HG02763 (cell line): ENCODE measurements around the gene VEGFC.

Experiments used
- ATAC-seq: cut with Tn5 transposase; IDR thresholded peaks from one replicate; pipeline ENCODE4 v1.9.1; 2021; ENCODE audit warnings: mild to moderate bottlenecking, moderate library complexity; ENCODE audit not compliant: unreplicated experiment

Gene VEGFC

DNA sequence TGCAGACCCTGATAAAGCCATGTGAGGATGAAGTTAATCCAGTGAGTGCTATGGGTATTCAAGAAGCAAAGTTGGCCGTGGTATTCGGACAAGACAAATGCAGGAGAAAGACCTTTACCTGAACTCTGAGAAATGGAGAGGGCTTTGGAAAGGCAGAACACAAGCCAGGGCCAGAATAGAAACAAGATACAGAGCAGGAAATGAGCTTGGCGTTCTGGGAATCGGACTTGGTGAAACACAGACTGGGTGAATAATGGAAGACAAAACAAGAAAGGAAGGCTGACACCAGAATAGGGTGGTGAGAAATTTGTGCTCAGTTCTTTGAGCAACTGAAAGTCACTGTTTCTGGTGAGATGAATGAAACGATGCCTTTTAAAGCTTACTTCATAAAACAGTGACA lies 83.3 kb downstream of the VEGFC start:
- no peak for ATAC-seq

DNA sequence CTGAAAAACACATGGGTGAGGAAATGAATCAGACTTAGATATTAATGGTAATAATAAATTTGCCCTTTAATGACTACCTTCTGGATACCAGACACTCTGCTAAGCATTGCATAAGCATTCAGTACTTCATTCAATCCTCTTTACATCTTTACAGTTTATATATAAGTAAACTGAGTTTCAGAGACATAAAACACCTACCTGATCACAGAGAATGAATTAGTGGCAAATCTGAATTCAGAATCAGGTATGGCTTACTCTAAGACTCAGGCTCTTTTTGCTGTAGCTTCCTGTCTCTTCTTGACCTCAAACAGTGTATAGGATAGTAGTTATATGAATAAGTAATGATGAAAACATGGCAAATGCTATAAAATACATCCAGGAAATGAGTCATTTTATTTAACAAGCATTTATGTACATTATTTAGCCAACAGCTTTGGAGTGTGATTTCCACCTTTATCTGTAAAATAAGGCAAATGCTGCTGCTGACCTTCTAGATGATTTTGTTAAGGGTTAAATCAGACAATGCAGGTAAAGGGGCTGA lies 83.9 kb downstream of the VEGFC start:
- no peak for ATAC-seq

DNA sequence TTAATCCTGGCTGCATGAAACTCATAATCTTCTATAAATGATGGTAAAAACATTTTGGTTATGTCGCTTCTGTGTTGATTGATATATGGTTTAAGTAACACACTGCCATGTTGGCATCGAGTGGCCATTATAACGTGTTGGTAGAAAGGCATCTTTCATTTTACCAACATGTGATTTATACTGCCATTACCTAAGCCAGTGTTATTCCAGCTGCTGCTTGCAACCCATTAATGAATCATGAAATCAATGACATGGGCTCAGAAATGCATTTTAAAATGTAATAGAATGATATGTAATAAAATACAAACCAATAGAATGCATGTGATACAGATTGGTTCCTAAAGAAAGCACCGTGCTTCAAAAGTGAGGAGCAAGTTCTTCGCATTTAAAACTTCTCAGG lies 102.0 kb downstream of the VEGFC start:
- no peak for ATAC-seq

DNA sequence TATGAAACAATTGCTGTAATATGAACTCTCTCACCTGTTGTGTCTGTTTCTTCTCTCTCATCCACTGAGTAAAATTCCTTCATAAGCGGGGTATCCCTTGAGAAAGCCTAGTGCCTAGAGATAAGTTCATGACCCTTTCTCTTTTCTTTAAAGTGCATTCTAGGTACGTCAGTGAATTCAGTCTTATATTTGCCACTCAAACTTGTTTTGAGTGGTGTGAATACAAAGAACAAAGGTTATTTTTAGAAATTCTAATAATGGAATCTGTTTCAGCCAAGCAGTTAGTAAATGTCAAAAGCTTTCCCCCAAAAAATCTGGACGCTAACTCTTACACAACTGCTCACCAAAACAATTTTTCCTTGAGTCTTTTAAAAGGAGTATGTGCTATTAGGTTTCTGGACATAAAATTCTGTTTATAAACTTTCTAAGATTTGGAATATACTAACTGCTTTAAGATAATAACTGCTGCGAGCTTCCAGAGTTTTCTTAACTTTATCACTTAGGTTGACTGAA lies 112.0 kb downstream of the VEGFC start:
- no peak for ATAC-seq

DNA sequence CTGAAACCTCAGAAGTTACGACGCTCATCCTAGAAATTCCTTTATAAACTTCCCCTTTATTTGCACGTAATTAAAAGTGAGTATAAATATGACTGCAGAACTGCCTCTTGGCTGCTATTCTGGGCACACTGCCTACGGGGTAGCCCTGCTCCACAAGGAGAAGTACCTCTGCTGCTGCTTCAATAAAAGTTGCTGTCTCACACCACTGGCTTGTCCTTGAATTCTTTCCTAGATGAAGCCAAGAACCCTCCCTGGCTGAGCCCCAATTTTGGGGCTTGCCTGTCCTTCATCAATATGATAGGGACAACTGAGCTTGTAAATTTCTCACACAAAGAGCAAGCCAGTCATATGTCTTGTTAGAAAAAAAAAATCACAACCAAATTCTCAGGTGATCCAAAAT lies 115.8 kb downstream of the VEGFC start:
- no peak for ATAC-seq

DNA sequence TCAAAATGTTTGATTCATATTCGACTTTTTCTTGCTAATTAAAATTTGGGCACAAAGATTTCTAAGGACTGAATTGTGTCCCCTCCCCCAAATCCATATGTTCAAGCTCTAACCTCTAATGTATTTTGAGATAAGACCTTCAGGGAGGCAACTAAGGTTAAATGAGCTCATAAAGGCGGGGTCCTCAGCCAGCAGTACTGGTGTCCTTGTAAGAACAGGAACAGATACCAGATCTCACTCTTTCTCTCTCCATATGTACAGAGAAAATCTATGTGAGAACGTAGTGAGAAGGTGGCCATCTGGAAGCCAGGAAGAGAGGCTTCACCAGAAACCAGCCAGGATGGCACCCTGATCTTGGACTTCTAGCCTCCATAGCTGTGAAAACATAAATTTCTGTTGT lies 116.9 kb downstream of the VEGFC start:
- ATAC-seq, result no peak

DNA sequence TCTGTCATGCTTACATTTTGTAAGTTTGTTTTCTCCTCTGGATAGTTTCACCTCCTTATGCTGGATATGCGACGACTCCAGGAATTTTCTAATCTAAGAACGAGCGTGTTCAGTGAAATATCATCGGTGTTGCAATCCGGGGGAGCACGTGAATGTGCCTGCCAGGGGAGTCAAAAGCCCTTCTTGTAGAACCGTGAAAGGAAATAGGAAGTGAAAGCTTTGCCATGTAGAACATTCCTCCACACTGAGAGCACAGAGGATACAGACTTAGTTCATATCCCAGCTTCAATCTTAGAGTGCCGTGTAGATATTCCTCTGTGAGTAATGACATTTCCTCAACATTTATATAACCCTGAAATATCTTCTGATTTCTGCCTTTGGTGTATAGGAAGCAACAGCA lies 121.2 kb downstream of the VEGFC start:
- ATAC-seq, result no peak

DNA sequence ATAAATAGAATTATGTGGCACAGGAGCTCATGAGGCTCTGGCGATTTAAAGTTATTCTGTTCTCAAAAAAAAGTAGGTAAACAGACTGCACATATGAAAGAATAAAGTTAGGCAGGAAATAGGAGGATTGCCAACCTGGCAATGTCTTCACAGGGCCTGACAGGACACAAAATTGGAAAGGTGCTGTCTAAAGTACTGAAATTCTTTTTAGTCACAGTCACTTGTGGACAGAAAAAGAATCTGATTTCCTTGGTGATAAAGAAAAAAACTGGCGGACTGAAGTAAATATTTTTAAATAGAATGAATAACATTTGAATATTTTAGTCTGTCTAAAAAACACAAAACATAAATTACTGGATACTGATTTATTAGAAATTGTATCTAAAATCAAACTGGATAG lies 124.4 kb downstream of the VEGFC start:
- no peak for ATAC-seq

DNA sequence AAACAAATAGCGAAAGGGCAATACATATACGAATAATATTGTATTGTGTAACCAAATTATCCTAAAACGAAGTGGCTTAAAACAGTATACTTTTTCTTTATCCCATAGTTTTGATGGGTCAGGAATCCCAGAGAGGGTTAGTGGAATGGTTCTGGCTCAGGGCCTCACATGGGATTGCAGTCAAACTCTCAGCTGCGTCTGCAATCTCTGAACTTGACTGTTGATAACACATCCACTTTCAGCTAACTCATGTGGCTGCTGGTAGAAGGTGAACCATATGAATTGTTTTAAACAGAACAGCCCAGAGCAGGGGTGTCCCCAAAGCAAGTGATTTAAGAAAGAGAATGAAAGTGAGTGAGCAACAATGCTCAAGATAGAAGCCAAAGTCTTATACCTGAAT lies 127.8 kb downstream of the VEGFC start:
- ATAC-seq, result no peak

DNA sequence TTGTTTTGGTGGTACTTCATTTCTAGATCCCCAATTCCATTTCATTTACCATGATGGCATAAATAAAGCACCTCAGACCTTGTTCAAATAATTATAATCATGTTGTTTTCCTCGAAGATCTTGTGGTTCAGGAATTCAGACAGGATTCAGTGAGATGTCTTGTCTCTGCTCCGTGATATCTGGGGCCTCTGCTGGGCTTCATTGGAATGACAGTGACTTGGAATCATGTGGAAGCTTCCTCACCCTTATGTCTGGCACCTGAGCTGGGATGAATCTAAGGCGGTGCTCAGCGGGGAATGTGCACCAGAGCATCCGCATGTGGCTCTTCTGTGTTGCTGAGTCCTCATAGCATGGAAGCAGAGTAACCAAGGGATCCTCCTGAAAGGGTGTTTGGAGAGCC lies 132.2 kb downstream of the VEGFC start:
- ATAC-seq, result no peak

DNA sequence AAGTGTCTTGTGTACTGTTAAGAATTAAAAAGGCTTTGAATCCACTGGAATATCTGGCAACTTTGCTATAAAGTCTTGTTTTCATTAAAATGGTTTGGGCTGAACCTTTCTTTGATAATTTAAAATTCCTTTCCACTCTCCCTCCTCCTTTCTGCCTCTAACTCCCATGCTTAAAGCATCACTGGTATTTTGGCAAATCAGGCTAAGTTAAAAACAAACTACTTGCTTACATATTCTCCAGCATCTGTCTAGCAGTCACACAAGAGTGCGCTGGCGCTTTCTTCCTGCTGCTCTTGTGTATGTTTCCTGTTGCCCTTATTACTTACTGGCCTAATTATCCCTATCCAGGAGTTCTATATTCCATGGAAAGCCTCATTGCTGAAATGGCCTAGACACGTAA lies 136.6 kb downstream of the VEGFC start:
- no peak for ATAC-seq

DNA sequence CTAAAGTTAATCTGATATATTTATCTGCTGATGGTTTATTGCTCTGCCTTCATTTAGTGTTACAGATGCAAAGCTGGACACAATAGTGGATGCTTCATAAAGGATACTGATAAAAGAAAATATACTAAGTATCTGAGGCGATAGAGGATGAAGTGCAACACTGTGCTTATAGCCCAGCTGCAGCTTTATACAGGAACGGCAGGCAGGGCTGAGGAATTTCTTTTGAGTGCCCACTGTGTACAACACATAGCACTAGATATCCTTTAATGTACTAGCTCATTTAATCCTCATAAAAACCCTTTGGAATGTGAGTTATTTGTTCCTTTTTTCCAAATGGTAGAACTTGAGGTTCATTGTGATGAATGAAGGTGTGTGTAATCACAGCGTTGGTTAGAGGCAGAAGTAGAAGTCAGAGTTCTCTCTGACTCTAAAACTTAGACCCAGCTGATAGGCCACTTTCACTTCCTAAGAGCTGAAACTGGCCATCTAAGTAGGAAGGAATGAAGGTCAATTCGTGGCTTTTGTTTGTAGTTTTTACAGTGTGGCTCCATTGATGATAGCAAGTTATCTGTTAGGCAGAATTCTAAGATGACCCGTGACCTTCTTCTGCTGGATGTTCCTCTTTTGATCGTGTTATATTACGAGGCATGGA lies 138.0 kb downstream of the VEGFC start:
- ATAC-seq, result no peak

DNA sequence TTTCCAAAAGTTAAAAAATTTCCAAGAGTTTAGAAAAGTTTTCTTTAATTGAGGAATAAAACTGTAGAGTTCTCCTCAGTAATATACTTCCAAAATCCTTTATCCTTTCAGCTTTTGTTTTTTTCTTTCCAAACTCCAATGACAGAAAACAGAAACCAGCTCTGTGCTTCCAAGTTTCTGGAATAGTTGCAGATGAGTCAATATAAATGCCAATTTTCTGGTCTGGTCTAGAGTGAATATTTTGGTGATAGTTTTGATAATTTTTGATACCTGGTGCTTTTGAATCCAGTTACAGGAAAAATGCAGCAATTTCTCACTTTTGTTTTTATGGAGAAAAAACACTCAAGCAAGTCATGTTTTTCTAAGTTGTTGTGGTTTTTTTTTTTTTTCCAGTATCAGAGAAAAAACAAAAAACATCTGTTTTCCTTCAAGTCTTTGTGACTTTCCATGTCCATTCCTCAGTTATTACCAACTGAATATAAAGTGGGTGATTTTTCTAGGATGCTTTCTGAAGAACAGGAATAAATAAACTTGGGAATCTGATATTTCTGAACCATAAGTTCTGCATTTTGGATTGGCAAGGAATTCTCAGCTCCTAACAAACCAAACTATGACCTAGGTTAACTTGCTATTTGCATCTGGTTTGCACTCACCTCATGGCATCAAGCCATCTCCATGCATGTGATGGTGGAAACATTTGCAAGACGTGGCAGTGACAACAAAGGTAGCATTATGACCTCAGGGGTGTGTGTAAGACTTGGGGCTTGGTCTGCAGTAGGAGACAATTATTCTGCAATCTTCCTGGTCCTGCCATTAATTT lies 139.1 kb downstream of the VEGFC start:
- ATAC-seq, result no peak

DNA sequence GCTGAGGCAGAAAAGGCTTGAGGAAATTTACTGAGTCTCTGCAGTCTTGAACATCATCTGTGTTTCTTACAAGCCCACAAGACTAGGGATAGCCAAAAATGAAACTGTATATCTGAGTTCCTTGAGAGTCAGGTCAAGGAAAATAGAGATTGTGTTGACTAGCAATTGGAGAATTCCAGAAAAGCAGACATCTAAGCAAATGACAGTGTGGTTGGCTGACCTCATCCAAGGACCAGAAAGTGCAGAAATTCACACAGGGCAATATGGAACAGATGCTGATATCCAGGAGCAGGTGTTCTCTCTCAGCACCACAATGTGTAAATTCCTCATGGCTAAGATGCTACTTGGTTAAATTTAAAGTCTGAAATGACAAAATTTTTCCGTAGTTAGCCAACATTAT lies 146.4 kb downstream of the VEGFC start:
- no peak for ATAC-seq

DNA sequence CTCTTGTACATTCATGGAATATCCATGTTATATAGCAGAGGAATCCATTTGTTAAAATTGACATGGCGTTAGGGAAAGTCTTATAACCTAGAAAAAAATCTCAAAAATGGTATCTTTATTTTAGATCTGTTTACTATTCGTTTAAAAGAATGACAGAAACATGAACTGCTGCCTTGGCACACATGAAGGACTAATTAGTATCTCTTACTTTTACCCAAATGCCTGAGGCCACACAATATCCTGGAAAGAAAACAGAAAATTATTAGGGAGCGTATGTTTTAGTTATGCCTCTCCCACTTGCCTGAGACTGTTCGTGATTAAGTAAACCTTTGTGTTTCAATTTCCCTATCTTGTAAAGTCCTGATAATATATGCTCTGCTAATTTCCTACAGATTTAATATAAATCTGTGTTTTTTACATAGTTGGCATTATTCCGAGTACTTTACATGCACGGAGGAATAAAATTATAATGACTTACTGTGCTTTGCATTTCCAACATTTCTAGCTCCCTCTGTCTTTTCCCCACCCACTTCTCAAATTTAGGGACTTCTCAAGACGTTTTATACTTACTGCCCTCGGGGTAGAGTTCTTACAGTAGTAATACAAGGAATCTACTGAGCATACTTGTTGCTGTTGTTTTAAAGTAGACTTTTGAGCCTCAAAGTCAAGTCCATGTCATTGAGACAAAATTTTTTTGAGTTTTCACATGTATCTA lies 147.3 kb downstream of the VEGFC start:
- ATAC-seq, result no peak

DNA sequence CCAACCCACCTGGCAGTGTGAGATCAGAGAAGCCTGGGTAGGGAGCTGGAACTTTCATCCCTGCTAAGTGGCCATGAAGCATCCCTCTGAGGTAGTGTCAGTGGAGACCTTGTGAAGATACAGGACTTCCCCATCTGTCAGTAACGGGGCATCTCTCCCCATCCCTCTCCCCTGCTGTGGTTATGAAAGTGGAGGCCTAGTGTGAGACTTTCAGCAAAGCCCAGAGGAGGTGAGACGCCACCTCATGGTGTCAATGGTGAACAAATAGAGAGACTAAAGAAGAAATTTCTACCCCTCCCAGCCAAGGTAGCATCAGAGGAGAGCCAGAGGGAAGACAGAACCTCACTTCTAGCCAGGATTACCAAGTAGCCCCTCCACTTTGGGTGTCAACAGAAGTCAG lies 150.2 kb downstream of the VEGFC start:
- ATAC-seq, result no peak

DNA sequence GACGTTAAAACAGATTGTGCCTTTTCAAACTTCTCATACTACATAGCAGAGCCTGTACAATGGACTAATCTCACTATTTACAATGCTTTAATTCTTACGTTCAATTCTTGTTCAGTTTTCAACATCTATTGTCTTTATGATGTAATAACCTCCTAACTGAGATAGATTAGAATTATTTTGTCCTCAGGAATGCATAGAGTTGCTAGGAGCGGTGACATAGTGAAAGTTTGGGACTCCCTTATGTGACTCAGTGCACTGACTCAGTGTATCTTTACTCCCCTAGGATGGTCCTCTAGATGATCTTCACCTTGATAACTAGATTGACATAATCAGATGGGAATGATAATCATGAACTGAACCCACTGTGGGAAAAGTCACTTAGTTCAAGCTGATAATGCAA lies 151.5 kb downstream of the VEGFC start:
- no peak for ATAC-seq

DNA sequence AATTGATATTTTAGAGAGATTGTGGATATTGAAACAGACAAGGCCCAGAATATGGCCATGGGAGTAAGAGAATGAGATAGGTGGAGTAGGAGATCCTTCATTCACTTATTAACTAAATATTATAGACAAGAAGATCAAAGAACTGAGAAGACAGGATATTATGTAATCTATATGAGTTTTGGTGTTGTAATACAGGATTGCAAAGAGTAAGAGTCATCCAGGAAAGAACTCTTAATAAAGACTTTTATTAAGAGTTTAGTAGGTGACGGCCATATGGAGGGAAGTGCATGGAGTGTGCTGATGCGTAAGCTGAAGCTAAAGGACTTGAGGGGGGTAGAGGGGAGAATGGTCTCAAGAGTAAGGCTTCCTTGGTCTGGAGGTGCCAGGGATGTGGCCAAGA lies 153.7 kb downstream of the VEGFC start:
- no peak for ATAC-seq

DNA sequence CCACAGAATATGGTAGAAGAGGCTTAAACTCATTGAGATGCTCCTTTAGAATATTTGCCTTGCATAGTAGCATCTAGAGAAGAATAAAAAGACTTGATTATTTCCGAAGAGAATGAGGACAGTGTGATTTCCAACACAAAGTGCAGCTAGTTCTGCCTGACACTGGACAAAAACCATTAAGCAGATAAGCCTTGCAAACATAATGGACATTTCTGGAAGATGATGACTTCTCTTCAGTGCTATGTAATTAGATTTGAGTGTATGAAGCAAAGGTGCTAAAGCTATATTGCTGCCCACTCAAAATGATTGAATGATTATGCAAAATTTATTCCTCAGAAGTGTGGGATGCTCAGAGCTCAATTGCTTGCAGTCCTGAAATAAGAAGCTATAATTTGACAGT lies 156.4 kb downstream of the VEGFC start:
- ATAC-seq, result no peak

DNA sequence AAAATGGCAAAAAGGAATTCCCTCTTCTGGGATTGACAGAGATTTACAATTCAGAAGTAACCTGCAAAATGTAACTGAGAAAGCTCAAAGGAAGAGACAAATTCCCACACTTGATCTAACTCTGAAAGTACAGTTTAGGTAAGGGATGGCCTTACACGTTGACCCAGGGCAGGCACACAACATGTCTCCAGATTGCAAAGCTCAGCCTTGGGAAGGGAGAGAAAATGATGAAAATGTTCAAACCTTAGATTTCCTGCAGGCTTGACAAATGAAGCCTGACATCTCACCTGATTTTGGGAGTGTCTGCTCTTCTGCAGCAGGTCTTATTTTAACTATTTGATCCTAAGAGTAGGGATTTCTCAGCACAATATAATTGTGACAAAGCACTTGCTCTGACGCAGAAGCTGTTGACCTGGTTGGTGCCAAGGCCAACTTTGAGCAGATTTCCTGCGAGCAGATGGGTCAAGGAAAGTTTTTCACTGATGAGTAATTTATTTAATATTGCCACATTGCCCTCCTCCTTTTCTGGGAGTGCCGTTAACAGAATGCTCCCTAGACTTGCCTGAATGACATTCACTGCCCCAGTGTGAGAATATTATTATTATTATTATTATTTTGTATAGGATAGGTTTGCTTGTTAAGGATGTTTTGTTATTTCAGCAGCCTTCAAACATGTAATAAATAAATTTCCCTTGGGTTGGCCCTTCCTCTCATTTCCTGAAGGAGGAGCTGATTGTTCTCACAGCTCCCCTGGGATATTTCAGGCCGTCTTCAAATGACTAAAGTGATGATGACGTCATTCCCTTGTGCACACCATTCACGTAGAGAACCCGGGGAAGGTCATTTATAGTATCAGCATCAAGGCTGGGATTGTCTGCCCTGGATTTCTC lies 157.1 kb downstream of the VEGFC start:
- no peak for ATAC-seq
